Hematopoietic multipotent progenitor cell treated with erythropoietin and hydrocortisone succinate and interleukin-3 and kit ligand, for 6 days (in vitro differentiated cells): ENCODE results near the gene MBOAT2.
"Not testable (repeated sequence)": the region's sequence is repeated elsewhere in the genome, so short reads cannot be mapped to it uniquely, and the experiment has no call there.

Source experiments
- DNase-seq: peaks from one replicate; pipeline ENCODE4 v3.0.0-alpha.2; 2015

The MBOAT2 gene

DNA sequence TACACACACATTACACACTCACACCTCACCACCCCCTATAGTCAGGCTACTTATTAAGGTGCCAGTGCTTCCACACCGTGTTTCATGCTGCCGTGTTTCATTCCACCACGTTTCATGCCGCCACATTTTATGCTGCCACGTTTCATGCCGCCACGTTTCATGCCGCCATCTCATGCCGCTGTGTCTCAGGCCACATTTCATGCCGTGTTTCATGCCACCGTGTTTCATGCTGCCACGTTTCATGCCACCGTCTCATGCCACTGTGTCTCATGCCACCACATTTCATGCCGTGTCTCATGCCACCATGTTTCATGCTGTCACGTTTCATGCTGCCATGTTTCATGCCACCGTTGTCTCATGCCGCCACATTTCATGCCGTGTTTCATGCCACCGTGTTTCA lies 65.1 kb downstream of the MBOAT2 start:
- no peak for DNase-seq

DNA sequence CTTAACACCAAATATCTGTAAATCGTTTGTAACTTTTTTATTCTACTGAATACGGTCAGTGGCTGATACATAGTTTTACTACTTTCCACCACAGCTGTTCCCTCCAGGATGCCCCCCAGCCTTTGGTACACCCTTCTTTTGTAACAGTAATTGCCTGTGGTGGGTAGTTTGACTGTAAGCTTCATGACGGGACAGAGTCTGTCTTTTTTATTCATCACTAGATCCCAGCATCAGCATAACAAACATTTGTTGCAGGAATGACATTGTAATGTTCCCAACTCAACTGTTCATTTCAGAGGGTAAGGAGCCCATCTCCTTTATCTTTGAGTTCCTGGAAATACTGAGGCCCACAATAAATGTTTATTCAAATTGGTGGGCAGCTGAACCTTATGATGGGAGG lies 67.5 kb downstream of the MBOAT2 start:
- DNase-seq = no peak

DNA sequence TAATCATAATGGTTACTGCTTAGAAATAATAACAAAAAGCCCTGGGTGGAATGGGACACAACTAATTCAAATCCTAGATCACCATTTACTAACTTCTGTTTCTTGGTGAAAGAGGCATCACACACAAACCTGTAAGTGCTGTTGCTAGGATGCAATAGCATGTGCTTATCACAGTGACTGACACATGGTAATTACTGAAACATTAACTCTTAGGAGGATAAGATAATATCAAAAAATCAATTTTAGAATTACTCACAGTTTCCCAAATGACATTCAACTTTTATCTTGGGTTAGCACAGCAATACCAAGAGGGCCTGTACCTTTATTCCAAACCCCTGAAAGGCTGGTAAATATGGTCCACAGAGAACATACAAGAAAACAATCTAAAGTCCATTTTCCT lies 69.1 kb downstream of the MBOAT2 start:
- DNase-seq = no peak

DNA sequence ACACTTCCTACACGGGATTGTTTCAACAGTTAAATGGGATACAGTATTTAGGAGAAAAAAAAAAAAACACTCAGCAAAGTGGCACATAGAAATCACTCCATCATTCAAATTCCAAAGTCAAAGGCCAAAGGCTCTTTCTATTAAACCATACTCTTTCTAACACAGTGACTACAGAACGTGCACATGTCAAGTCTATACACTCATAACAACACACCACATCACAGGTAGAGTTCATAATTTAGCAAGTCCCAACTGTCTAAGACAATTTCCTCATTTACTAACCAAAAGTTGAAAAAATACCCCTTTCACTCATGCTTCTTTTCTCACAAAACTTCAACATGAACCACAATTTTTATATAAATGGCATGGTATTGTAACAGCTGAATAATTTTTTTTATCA lies 70.8 kb downstream of the MBOAT2 start:
- DNase-seq = no peak

DNA sequence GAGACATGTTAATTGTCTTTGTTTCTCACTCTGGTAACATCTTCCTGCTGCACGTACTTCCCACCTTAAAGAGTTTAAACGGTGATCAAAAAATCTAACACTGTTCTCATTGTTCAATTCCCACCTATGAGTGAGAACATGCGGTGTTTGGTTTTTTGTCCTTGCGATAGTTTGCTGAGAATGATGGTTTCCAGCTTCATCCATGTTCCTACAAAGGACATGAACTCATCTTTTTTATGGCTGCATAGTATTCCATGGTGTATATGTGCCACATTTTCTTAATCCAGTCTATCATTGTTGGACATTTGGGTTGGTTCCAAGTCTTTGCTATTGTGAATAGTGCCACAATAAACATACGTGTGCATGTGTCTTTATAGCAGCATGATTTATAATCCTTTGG lies 73.3 kb downstream of the MBOAT2 start:
- DNase-seq = not testable (repeated sequence)

DNA sequence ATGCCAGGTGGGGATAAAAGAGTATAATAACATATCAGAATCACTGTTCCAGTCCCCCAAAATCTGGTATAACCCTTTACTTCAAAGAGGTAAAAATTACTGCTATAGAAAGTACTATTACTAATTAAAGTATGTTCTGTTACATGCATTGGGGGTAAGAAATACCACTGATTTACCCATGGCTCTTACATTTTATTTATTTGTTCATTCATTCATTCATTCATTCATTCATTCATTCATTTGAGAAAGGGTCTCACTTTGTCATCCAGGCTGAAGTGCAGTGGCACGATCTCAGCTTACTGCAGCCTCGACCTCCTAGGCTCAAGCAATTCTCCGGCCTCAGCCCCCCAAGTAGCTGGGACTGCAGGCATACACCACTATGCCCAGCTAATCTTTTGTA lies 74.4 kb downstream of the MBOAT2 start:
- DNase-seq = no peak

DNA sequence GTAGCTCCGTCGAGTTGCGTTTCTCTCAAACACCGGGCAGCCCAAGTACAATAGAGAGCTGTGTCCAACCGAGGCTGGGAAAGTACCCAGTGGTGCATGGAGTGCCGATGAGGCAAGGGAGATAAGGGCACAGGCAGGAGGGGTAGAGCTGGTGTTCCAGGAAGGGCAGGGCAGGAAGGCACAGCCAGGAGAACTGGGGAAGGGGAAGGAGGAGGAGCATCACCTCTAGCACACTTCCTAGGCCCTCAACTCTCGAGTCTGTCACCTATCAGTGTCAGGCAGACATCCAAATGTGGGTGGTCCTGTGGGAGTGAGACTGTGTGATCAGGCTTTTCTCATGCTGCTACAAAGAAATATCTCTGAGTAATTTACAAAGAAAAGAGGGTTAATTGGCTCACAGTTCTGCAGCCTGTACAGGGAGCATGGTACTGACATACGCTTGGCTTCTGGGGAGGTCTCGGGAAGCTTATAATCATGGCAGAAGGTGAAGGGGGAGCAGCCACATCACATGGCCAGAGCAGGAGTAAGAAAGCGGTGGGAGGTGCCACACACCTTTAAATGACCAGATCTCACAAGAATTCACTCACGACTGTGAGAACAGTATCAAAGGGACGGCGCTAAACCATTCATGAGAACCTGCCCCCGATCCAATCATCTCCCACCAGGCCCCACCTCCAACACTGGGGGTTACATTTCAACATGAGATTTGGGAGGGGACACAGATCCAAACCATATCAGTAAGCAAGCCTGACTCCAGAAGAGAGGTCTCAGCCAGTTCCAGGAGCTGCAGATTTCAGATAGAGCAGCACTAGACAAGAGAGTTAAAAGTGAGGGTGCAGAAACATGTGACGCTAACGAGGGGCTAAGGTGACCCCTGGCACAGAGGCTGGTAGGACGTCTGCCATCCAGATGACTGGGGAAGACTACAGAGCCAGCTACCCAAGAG lies 75.7 kb downstream of the MBOAT2 start:
- DNase-seq = peak; percentile 91

DNA sequence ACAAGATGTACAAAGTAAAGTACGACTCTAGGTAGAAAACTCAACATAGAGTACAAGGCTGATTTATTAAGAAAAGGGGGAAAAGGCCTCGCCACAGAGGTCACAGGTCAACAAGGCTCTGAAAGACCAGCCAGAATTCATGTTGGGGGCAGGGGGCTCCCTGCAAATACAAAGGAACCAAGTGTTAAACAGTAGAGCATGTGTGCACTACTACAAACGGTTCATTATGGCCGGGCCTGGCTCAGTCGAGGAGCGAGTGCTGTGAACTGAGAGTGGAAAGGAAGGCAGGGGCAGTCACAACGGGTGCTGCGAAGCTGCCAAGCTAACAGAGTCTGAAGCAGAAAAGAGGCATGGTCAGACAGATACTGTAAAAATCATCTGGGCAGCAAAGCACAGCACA lies 77.1 kb downstream of the MBOAT2 start:
- DNase-seq = no peak

DNA sequence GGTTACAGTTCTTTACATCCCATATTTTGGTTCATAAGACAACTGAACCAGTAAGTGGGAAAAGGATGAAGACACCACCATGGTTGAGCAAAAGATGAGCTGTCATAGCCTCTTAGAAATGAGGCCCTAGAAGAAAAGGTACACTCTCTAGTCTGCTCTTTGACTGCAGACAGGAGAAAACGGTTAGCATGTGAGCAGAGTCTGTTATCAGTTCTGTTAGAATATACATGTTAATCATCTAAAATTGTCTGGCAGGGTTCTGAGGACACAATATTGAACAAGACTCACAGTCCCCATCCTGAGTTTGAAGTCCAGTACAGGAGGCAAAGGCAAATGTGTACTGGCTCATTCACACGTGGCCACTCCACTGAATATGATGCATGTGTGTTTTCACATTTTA lies 78.1 kb downstream of the MBOAT2 start:
- DNase-seq = peak; percentile 67

DNA sequence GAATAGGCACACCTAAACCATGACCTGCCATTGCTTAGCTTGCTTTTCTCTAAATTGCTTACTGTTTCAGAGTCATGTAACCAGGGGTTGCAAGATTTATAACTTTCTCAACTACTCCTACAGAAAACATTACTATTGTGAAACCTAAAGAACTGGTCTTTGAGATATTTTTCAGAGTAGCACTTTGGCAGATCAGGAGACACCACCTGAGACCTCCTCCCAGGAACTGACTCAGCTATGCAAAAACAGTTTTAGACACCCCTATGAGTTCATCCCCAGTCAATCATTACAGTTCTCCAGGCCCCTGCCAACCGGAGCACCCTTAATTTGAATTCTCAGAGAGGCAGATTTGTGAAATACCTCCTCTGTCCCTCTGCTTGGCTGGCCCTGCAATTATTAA lies 80.3 kb downstream of the MBOAT2 start:
- no peak for DNase-seq

DNA sequence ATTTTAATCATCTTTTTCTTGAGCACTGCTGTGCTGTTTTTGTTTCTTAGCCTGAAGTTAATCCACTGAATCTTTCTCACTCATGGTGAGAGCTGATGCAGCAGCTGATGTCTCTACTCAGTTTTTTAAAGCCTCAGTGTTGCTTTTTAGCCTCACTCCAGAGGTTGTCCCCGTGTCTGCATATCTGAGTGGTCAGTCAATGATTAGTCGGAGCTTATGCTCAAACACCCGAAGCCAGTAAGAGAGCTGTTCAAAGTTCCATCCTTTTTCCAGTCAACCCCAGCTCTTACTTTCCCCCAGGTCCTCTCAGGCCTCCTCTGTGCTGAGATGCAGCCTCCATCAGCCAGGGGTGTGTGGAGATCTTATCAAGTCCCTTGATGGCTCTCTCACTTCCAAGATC lies 81.1 kb downstream of the MBOAT2 start:
- no peak for DNase-seq

DNA sequence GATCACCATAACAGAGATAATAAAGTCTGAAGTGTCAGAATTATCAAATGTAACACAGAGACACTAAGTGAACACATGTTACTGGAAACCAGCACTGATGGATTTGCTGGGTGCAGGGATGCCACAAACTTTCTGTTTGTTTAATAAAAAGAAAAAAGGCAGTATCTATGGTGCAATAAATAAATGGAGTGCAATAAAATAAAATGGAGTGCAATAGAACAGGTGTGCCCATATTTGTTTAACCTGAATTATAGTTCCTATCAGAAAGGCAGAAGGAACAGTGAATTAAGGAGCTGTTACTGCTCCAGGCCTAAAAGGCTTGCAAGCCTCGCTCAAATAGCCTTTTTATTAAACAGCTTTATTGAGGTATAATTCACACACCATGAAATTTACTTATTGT lies 85.1 kb downstream of the MBOAT2 start:
- DNase-seq = no peak

DNA sequence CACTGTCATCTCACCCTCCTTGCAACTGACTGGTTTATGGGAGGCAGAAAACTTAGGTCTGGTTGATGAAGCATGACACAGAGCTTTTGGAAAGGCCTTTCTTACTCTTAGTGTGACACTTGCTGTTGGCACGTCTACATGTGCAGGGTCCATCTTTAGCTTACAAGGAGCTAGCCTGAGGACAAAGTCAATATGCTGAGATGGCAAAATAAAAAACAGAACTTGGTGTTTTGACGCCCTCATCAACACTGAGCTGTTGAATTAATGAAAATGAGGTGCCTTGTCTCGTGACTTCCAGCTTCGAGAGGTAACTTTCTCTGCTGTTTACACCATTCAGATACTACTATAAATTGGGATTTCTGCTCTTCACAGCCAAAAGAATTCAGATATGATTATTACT lies 87.5 kb downstream of the MBOAT2 start:
- DNase-seq = no peak

DNA sequence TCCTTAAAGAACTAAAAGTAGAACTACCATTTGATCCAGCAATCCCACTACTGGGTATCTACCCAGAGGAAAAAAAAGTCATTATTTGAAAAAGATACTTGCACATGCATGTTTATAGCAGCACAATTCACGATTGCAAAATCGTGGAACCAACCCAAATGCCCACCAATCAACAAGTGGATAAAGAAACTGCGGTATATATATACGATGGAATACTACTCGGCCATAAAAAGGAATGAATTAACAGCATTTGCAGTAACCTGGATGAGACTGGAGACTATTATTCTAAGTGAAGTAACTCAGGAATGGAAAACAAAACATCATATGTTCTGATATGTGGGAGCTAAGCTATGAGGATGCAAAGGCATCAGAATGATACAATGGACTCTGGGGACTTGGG lies 89.7 kb downstream of the MBOAT2 start:
- not testable (repeated sequence) for DNase-seq

DNA sequence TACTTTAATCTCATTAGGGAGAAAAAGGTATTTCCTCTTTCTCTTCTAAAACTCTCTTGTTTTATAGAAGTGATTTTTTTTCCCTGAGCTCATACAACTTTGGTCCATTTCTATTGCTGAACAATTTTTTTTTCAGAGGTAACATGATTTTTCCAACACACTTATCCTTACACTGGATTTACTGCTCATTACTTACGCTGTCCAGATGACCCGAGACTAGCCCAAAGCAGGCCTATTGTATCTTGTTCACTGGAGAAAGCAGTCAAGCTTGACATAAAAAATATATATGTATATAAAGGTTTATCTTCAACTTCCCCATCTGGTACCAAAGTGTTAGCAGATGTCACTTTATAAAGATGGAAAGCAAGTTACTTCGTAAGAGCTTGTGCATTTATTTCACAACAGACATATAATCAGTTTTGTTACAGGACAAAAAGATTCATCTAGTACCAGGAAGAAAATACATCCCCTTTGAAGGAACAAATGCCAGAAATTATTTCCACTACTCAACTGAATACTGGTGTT lies 95.7 kb downstream of the MBOAT2 start:
- DNase-seq = no peak

DNA sequence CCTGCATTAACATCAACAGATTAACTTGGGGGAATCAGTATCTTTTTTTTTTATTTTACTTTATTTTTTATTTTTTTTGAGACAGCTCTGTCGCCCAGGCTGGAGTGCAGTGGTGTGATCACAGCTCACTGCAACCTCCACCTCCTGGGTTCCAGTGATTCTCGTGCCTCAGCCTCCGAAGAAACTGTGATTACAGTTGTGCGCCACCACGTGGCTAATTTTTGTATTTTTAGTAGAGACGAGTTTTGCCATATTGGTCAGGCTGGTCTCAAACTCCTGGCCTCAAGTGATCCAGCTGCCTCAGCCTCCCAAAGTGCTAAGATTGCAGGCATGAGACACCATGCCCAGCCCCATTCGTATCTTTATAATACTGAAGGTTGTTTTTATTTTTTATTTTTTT lies 99.6 kb downstream of the MBOAT2 start:
- not testable (repeated sequence) for DNase-seq

DNA sequence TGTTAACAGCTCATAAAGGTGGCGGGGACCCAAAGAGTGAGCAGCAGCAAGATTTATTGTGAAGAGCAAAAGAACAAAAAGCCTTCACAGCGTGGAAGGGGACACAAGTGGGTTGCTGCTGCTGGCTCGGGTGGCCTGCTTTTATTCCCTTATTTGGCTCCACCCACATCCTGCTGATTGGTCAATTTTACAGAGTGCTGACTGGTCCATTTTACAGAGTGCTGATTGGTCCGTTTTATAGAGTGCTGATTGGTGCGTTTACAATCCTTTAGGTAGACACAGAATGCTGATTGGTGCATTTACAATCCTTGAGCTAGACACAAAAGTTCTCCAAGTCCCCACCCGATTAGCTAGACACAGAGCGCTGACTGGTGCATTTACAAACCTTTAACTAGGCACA lies 100.7 kb downstream of the MBOAT2 start:
- DNase-seq = not testable (repeated sequence)

DNA sequence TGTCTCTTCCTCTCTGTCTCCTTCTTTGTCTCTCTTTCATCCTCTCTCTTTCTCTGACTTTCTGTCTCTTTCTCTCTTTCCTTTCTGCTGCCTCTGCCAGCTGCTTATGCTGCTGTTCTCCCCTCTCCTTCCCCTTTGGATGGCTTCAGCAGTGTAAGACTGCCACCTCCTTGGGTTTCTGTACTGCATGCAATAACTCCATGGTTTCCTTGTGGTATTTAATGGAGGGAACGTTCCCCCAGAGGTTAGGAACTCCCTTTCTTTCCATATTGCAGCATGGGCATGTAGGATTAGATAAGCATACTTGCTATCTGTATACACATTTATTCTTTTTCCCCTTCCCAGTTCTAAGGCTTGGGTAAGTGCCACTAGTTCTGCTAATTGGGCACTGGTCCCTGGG lies 106.3 kb downstream of the MBOAT2 start:
- DNase-seq = peak; percentile 74

DNA sequence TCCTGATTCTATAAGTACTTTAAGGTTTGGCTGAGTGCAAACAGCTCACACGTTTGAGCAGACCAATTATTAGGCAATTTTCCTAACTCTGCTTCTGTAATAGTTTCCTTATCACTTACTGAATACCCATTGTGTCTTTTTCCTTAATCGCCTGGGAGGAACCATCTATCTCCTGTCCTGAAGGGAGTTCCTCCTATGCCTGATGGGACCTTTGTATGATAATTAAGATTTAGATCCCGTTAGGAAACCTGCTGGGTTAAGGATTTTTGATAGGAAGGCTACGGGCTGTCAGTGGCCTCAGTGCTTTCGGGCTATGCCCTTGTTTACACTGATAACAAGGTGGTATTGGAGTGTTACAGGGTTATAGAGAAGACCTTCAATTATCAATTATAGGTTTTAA lies 106.8 kb downstream of the MBOAT2 start:
- not testable (repeated sequence) for DNase-seq

DNA sequence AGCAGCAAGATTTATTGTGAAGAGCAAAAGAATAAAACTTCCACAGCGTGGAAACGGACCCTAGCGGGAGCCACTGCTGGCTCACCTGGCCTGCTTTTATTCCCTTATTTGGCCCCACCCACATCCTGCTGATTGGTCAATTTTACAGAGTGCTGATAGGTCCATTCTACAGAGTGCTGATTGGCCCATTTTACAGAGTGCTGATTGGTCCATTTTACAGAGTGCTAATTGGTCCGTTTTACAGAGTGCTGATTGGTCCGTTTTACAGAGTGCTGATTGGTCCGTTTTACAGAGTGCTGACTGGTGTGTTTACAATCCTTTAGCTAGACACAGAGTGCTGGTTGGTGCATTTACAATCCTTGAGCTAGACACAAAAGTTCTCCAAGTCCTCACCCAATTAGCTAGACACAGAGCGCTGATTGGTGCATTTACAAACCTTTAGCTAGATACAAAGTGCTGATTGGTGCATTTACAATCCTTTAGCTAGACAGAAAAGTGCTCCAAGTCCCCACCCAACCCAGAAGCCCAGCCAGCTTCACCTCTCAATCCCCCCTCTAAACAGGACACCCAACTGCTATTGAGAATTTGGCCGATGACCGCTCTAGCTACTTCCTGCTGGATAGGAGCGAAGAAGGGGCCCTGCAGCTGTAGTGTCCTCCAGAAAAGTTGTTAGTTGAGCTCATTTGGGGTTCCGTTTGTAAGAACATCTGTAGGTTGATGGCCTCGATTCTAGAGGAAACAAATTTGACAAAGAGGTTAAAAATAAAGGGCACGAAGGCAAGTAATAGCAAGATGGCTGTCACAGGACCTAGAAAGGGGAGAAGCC lies 108.2 kb downstream of the MBOAT2 start:
- DNase-seq = not testable (repeated sequence)

DNA sequence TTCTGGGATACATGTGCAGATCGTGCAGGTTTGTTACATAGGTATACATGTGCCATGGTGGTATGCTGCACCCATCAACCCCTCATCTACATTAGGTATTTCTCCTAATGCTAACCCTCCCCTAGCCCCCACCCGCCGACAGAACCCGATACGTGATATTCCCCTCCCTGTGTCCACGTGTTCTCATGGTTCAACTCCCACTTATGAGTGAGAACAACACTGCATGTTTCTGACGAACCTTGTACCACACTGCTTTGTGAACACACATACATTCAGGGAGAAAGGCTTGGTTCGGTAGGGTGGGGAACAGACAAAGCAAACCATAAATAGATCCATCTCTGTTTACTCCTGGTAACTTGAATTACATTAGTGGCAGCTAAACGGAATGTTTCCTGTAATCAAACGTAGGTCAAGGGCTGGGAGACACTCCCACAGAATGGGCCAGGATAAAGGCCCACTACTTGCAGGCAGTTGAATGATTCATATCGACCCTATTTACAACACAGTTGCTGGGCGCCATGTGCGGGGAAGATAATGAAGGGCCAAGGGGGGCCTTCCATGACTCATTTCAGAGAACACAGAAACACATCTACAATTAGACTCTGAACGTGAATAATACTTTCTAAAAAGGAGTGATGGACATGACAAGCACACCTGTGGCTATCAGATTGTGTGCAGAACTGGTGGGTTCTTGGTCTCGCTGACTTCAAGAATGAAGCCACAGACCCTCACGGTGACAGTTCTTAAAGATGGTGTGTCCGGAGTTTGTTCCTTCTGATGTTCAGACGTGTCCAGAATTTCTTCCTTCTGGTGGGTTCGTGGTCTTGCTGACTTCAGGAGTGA lies 109.3 kb downstream of the MBOAT2 start:
- peak; percentile 88 for DNase-seq

DNA sequence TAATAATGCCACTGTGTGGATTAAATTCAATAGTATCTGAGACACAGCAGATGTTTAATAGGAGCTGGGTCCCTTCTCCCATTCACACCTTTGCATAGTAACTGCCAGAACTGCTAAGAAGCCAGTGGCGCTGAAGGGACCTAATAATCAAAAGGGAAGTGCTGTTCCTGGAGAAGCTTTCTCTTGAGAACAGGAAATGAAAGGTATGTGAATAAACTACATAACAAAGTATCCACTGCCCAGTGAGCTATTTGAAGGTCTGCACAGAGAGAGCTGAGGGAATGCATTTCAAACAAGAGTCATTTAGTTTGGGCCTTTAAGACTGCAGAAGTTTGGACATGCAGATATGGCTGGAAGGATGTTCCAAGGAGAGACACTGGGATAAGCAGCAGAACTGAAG lies 110.0 kb downstream of the MBOAT2 start:
- DNase-seq = no peak

DNA sequence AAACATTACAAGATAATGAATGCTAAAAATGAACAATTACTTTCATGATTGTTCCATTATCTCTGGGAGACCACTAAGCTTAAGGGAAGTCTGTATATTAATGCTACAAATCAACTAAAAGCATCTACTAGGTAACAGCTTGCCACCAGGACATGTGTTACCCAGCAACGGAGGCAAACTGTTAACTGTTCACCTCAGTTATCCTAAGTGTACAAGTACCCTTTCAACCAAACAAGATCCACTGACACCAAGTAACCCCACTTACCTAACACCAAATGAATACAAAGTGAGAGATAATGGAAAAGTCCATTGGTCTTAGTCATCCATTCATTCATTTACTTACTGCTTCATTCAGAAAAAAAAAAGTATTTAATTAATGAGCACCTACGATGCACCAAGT lies 111.4 kb downstream of the MBOAT2 start:
- DNase-seq = no peak
